ENCODE data around the gene NOP58. TPM values are rescaled to one million over a fixed set of nuclear protein-coding genes. Genes with fewer than 3 reads are reported as not detected.

Gene NOP58
- total RNA-seq, 4 donors from 2014 or later, result 9.4 to 54.9 (median 26.3) TPM

GRCh38 chr2:202337706-202338346 lies 72.3 kb downstream of the NOP58 start:
- H3K4me1 ChIP-seq, result no peaks in the 10 kb centered on the region
- intact Hi-C loops (cut with DNase I; ENCODE audit: low total_unique reads) (no loop called here), in situ Hi-C loops (cut with MboI; ENCODE audit: low pct_ligation_motif_present in 1 of 4, low pct_unique_long_range_greater_than_20kb in 1 of 4, low sequenced_read_pairs in 3 of 4) (no loop called here)
- no peak for TF ChIP-seq EP300 (IDR thresholded peaks at IDR 0.05; ENCODE audit: low read depth)
- no peak for TF ChIP-seq POLR2AphosphoS5 (IDR thresholded peaks at IDR 0.05)
- TF ChIP-seq CTCF (IDR thresholded peaks at IDR 0.05), result no peak
- TF ChIP-seq POLR2A (IDR thresholded peaks at IDR 0.05), result no peak
- H3K36me3 ChIP-seq, result no peaks in the 10 kb centered on the region
- 75 to 83% methylated on average over 3 to 7 of the region's 7 CpGs for WGBS, 2 donors (ENCODE audit: low coverage in 1 of 2)
- no peak overlapping the region for H3K4me3 ChIP-seq
- H3K27me3 ChIP-seq, result no peaks in the 10 kb centered on the region
- no peak for DNase-seq
- no peaks in the 10 kb centered on the region for H3K9me3 ChIP-seq
- no peak overlapping the region for H3K27ac ChIP-seq

DNA sequence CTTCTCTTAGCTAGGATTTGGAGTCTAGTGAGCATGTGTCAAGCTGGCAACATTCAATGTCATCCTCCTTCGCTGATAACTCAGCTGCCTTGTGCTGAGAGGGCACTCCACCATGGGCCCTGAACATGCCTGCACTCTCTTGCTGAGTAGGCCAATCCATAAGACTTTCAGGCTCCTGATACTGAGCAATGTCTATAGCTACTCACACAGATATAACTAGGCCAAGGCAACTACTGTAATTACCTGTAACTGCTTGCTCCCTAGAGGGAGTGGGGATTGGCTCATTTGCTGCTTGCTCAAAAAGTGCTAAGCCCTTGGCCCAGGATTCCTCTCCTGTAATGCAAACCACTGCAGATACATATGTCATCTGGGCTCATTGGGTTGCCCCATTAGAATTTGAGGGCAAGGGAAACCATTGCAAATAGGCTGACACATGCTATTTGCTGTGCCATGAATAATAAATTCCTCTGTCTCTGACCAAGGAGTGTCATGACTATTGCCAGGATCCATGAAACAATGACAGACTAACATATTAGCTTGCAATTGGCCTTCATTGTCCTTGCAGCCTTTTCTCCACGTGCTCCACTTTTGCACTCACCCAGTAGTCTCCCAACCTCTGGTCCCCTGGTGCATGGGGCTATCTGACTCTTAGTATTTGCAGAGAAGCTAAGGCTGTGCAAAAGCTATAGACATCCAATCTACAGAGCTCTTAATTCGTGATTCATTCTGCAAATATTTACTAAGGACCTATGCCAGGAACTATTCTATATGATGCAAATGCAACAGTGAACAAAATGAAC lies 73.7 kb downstream of the NOP58 start:
- intact Hi-C loops (cut with DNase I; ENCODE audit: low total_unique reads), result no loop called here
- 35 to 64% methylated on average over 2 to 3 of the region's 3 CpGs for WGBS, 2 donors (ENCODE audit: low coverage in 1 of 2)
- no peaks in the 10 kb centered on the region for H3K36me3 ChIP-seq
- in situ Hi-C loops (cut with MboI; ENCODE audit: low pct_ligation_motif_present in 1 of 4, low pct_unique_long_range_greater_than_20kb in 1 of 4, low sequenced_read_pairs in 3 of 4), result no loop called here
- H3K9me3 ChIP-seq, result no peaks in the 10 kb centered on the region
- no peak for DNase-seq
- H3K4me1 ChIP-seq, result no peaks in the 10 kb centered on the region
- H3K27ac ChIP-seq, result no peak overlapping the region
- H3K27me3 ChIP-seq, result no peaks in the 10 kb centered on the region
- no peak overlapping the region for H3K4me3 ChIP-seq
- TF ChIP-seq EP300 (IDR thresholded peaks at IDR 0.05; ENCODE audit: low read depth) (no peak), POLR2AphosphoS5 (IDR thresholded peaks at IDR 0.05) (no peak), CTCF (IDR thresholded peaks at IDR 0.05) (no peak), POLR2A (IDR thresholded peaks at IDR 0.05) (no peak)

DNA sequence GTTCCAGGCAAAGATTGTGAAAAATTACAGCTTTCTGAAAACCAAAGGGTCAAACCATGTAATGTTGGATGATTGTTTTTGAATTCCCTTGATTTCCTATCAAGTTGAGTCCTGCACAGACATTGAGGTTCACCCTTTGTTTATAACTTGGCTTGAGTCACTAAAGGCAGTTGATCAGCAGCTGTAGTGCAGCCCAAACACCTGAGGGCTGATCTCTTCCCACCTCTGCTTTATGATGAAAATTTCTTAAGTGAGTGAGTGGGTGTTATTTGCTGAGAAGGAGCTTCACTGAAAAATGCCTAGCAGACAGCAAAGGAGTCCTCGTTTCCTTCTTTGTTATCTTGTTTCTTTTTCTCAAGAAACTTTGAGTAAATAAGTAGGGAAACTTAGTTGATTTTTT lies 78.6 kb downstream of the NOP58 start:
- H3K27me3 ChIP-seq, result no peaks in the 10 kb centered on the region
- H3K4me3 ChIP-seq, result no peak overlapping the region
- no peaks in the 10 kb centered on the region for H3K36me3 ChIP-seq
- H3K27ac ChIP-seq, result no peak overlapping the region
- no peaks in the 10 kb centered on the region for H3K9me3 ChIP-seq
- no peak for TF ChIP-seq EP300 (IDR thresholded peaks at IDR 0.05; ENCODE audit: low read depth)
- TF ChIP-seq POLR2AphosphoS5 (IDR thresholded peaks at IDR 0.05), result no peak
- no peak for TF ChIP-seq CTCF (IDR thresholded peaks at IDR 0.05)
- TF ChIP-seq POLR2A (IDR thresholded peaks at IDR 0.05), result no peak
- DNase-seq, result no peak
- in situ Hi-C loops (cut with MboI; ENCODE audit: low pct_ligation_motif_present in 1 of 4, low pct_unique_long_range_greater_than_20kb in 1 of 4, low sequenced_read_pairs in 3 of 4) (no loop called here), intact Hi-C loops (cut with DNase I; ENCODE audit: low total_unique reads) (no loop called here)
- no peaks in the 10 kb centered on the region for H3K4me1 ChIP-seq
- 50 to 58% methylated on average over 1 of the region's 1 CpG for WGBS, 2 donors (ENCODE audit: low coverage in 1 of 2)

DNA sequence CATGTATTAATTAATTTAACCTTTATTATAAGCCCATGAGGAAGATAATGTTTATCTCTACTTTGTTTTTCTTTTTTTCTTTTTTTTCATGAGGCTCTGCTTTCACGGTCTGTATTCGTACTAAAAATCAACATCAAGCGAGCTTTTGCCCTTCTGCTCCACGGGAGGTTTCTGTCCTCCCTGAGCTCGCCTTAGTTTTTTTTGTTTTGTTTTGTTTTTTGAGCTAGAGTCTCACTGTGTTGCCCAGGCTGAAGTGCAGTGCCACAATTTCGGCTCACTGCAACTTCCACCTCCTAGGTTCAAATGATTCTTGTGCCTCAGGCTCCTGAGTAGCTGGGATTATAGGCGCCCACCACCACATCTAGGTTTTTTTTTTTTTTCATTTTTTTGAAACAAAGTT lies 80.6 kb downstream of the NOP58 start:
- no peaks in the 10 kb centered on the region for H3K27me3 ChIP-seq
- no peak for TF ChIP-seq POLR2A (IDR thresholded peaks at IDR 0.05)
- no peak for TF ChIP-seq EP300 (IDR thresholded peaks at IDR 0.05; ENCODE audit: low read depth)
- no peak for TF ChIP-seq CTCF (IDR thresholded peaks at IDR 0.05)
- no peak for TF ChIP-seq POLR2AphosphoS5 (IDR thresholded peaks at IDR 0.05)
- in situ Hi-C loops (cut with MboI; ENCODE audit: low pct_ligation_motif_present in 1 of 4, low pct_unique_long_range_greater_than_20kb in 1 of 4, low sequenced_read_pairs in 3 of 4) (no loop called here), intact Hi-C loops (cut with DNase I; ENCODE audit: low total_unique reads) (no loop called here)
- no peaks in the 10 kb centered on the region for H3K36me3 ChIP-seq
- no peak for DNase-seq
- H3K4me1 ChIP-seq, result no peaks in the 10 kb centered on the region
- no peak overlapping the region for H3K4me3 ChIP-seq
- H3K9me3 ChIP-seq, result no peaks in the 10 kb centered on the region
- H3K27ac ChIP-seq, result no peak overlapping the region
- WGBS, 2 donors (ENCODE audit: low coverage in 1 of 2), result 92% methylated on average over 7 of the region's 7 CpGs

Small RNA genes lying within 50 kb of the gene (small RNA-seq; reads per million reads assigned to genes)
- gene AC079354.2 (0 reads per million in 4 donors), gene RF00575 (0 reads per million in 4 donors), gene RN7SL753P (0 reads per million in 4 donors), gene SNORD11 (16.0 to 40.2 (median 20.3) reads per million in 4 donors), gene SNORD11B (32.9 to 372 (median 53.5) reads per million in 4 donors), gene SNORD70 (66.4 to 727 (median 182) reads per million in 4 donors)

Other genes starting within 250 kb of the NOP58 start
- 10 to 100 TPM in 3 of 4 donors, 1 to 10 TPM in 1; 6.2 to 14.6 (median 13.3) TPM for gene FZD7, start 231.9 kb upstream of the NOP58 start, total RNA-seq
- gene KIAA2012, start 192.5 kb upstream of the NOP58 start, total RNA-seq, result not detected
- gene SUMO1, start 27.2 kb upstream of the NOP58 start, total RNA-seq, result 10 to 100 TPM; 15.3 to 69.1 (median 54.3) TPM
- 10 to 100 TPM; 16.5 to 40.5 (median 26.5) TPM for gene BMPR2, start 110.6 kb downstream of the NOP58 start, total RNA-seq